ENCODE data around the gene C18orf54.

GRCh38 chr18:54416436-54416835, 58.7 kb downstream of the C18orf54 start:
- TF ChIP-seq EZH2phosphoT487 (IDR thresholded peaks at IDR 0.05; ENCODE audit: insufficient read depth, low read depth) (no peak), EZH2 (IDR thresholded peaks at IDR 0.05; ENCODE audit: insufficient read depth, poor library complexity, severe bottlenecking) (no peak)

All from GM23248 (cell line).